BLaER1 (cell line): ENCODE data around the gene IQSEC1.

Experiments used
- H3K27ac ChIP-seq: shearing (Covaris generic); formaldehyde crosslinking; 2 replicates; pipeline ENCODE4 v1.8.1; 2022
- H3K27me3 ChIP-seq: shearing (Covaris generic); formaldehyde crosslinking; 2 replicates; pipeline ENCODE4 v1.8.1; 2022
- H3K36me3 ChIP-seq: shearing (Covaris generic); formaldehyde crosslinking; 2 replicates; pipeline ENCODE4 v1.8.1; 2022
- H3K4me1 ChIP-seq: shearing (Covaris generic); formaldehyde crosslinking; 2 replicates; pipeline ENCODE4 v1.8.1; 2022
- H3K4me2 ChIP-seq: shearing (Covaris generic); formaldehyde crosslinking; 2 replicates; pipeline ENCODE4 v1.8.1; 2022
- H3K4me3 ChIP-seq: shearing (Covaris generic); formaldehyde crosslinking; 2 replicates; pipeline ENCODE4 v1.8.1; 2022
- H3K9ac ChIP-seq: shearing (Covaris generic); formaldehyde crosslinking; 2 replicates; pipeline ENCODE4 v1.8.1; 2022
- H3K9me3 ChIP-seq: shearing (Covaris generic); formaldehyde crosslinking; 2 replicates; pipeline ENCODE4 v1.8.1; 2022
- H4K20me1 ChIP-seq: shearing (Covaris generic); formaldehyde crosslinking; 2 replicates; pipeline ENCODE4 v1.8.1; 2022
- Cebpa-rat ChIP-seq: shearing (Covaris generic); IDR thresholded peaks from 2 replicates; pipeline ENCODE4 v1.8.1; 2022

IQSEC1 gene

DNA sequence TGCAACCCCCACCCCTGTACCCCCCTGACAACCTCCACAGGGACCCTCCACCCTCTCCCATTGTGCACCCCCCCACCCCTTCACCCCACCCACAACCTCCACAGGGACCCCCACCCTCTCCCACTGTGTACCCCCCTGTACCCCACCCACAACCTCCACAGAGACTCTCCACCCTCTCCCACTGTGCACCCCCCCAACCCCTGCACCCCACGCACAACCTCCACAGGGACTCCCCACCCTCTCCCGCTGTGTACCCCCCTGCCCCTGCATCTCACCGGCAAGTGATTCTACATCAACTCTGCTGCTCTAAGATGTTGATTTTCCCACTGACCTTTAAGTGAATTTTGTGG is 180.4 kb downstream of the IQSEC1 start:
- Histone ChIP-seq H3K9me3 (no peaks in the 10 kb centered on the region), H3K4me2 (no peak overlapping the region), H3K27ac (no peak overlapping the region), H3K4me1 (peaks cover 31% of the 10 kb centered on the region), H3K27me3 (peaks cover 15% of the 10 kb centered on the region), H3K36me3 (peaks cover 8% of the 10 kb centered on the region), H3K9ac (no peak overlapping the region), H4K20me1 (peaks cover 32% of the 10 kb centered on the region), H3K4me3 (no peak overlapping the region)
- no peak for TF ChIP-seq Cebpa-rat

DNA sequence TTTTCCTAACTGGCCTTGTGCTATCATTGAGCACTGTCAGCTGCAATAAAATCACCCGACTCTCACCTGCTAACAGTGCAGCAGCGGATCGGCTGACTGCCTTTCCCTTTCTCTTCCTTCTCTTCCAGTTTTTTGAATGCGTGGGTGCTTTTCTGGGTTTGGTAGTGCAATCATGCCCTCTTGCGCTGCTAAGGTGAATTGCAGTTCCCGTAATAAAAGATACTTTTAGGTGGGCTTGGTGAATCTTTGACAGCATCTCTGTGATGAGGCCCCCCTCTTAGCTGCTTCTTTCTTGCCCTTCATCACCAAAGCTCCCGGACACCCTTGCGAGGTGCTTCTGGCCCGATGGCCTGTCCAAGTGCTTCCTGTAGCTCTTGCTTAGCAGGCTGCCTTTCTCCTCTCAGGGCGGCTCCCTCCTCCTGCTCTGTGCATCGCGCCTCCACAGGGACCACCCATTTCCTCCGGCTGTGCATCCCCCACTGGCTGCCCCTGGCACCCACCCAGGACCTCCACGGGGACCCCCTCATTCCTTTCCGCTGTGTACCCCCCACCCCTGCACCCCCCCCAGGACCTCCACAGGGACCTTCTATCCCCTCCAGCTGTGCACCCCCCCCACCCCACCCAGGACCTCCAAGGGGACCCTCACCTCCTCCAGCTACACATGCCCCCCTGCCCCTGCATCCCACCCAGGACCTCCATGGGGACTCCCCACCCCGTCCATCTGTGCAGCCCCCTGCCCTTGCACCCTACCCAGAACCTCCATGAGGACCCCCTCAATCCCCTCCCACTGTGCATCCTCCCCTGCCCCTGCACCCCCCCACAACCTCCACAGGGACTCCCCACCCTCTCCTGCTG is 181.0 kb downstream of the IQSEC1 start:
- H3K36me3 ChIP-seq: peaks cover 2% of the 10 kb centered on the region
- peaks cover 31% of the 10 kb centered on the region for H3K4me1 ChIP-seq
- H3K9ac ChIP-seq: no peak overlapping the region
- peaks cover 15% of the 10 kb centered on the region for H3K27me3 ChIP-seq
- H3K4me2 ChIP-seq: peak overlapping the region; percentile 71
- peaks cover 26% of the 10 kb centered on the region for H4K20me1 ChIP-seq
- H3K9me3 ChIP-seq: no peaks in the 10 kb centered on the region
- no peak overlapping the region for H3K4me3 ChIP-seq
- no peak for TF ChIP-seq Cebpa-rat
- no peak overlapping the region for H3K27ac ChIP-seq

DNA sequence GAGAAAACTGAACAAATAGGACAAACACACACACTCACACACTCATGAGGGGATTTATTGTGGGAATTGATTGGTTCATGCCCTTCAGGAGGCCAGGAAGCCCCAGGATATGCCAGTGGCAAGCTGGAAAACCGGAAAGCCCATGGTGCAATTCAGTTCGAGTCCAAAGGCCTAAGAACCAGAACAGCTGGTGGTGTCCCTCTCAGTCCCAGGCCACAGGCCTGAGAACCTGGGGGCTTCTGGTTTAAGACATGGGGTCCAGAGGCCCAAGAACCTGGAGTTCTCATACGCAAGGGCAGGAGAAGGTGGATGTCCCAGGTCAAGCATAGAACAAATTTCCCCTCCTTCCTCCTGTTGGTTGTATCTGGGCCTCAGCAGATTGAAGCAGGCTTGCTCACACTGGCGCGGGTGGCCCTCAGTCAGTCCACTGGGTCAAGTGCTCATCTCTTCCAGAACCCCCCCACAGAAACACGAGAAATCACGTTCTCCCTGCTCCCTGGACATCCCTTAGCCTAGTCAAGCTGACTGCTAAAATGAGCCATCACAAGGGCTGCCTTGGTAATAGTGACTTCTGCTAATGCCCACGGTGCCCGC is 181.7 kb downstream of the IQSEC1 start:
- Histone ChIP-seq H3K36me3 (no peaks in the 10 kb centered on the region), H3K4me2 (peak overlapping the region; percentile 71), H3K4me1 (peaks cover 34% of the 10 kb centered on the region), H3K4me3 (no peak overlapping the region), H3K27ac (no peak overlapping the region), H3K9me3 (no peaks in the 10 kb centered on the region), H4K20me1 (peaks cover 20% of the 10 kb centered on the region), H3K27me3 (peaks cover 15% of the 10 kb centered on the region), H3K9ac (no peak overlapping the region)
- no peak for TF ChIP-seq Cebpa-rat

DNA sequence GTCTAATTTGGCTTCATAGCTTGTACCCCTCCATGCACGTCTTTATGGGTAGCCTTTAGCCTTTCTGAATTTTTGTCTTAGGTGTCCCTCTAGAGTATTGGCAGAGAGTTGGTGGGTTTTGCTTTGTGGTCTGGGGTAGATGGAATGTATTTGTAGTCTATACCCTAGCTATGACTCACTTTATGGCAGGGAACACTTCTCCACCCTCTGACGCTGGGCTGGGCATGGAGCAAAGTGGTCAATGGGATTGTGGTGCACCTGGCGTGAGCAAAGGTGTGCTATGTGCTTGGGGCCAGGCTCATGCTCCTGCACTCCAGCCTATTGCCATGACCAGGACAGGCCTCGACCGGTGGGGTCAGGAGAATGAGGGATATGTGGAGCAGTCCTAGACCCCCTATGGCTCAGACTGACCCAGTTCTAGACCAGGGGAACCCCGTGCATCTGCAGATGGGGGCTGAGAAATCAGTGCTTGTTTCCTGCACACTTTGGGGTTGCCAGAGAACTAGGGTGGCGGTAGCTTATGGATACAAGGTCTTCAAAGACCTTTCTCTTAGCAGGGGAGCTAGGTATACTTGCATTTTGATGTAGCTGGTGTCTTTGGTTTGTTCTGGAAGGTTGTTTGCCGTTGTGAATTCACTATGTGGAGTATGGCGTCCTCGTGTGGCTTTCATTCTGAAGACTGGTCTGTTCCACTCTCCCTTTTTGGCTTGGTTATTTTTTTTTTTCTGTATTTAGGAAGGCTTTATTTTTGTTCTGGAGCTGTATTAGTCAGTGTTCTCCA is 182.4 kb downstream of the IQSEC1 start:
- H3K4me2 ChIP-seq: no peak overlapping the region
- no peak overlapping the region for H3K9ac ChIP-seq
- H3K4me3 ChIP-seq: no peak overlapping the region
- H3K36me3 ChIP-seq: no peaks in the 10 kb centered on the region
- no peak overlapping the region for H3K27ac ChIP-seq
- H3K9me3 ChIP-seq: no peaks in the 10 kb centered on the region
- peaks cover 13% of the 10 kb centered on the region for H4K20me1 ChIP-seq
- TF ChIP-seq Cebpa-rat: no peak
- peaks cover 15% of the 10 kb centered on the region for H3K27me3 ChIP-seq
- H3K4me1 ChIP-seq: peaks cover 36% of the 10 kb centered on the region

DNA sequence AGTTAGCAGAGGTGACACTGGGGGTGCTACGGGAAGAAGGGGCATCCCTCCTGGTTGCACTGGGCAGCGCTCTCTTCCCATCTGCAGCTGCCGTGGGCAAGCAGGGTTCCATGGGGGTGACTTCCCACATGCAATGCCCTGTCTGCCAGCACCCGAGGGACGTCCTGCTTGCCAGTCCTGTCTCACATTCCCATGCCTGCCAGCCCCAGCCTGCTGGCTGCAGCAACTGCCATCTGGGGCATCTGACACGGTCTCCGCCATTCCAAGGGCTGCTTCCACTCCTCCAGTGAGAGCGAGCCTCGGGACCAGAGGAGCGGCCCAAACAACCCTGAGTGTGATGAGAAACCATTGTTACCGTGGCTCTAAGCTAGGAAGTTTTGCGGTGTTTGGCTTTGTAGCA is 186.5 kb downstream of the IQSEC1 start:
- TF ChIP-seq Cebpa-rat: no peak
- Histone ChIP-seq H3K4me1 (peaks cover 21% of the 10 kb centered on the region), H3K4me3 (no peak overlapping the region), H3K4me2 (peak overlapping the region; percentile 65; the same call in 1 of the 2 replicates), H3K27me3 (peaks cover 15% of the 10 kb centered on the region), H3K9ac (no peak overlapping the region), H3K36me3 (no peaks in the 10 kb centered on the region), H4K20me1 (no peaks in the 10 kb centered on the region; the same call in 1 of the 2 replicates), H3K27ac (no peak overlapping the region), H3K9me3 (peaks cover 11% of the 10 kb centered on the region)

DNA sequence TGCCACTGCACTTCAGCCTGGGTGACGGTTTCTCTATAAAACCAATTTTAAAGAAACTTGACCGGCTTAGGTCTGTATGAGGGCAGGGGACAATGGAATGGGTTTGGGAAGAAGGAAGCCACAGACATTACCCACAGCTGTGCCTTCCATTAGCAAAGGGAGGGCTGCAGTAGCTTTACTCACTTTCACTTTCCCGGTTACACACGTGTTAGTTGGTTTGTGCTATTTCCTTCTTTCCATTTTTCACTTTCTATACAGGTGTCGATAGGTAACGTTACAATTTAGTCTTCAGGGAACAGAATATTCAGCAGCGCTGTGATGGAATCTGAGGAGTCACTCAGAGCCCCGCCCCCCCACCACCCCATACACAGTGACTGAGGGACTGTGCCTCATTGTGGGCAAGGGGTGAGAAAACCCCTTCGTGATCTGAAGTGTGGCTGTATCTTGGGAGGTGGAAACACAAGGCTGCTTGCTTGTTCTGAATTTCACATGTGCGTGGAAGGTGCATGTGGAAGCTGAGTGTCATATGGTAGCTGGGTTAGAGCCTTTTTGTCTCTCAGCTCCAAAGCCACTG is 187.0 kb downstream of the IQSEC1 start:
- H3K4me3 ChIP-seq: no peak overlapping the region
- H3K27ac ChIP-seq: no peak overlapping the region
- H3K4me2 ChIP-seq: peak overlapping the region; percentile 65
- peaks cover 15% of the 10 kb centered on the region for H3K27me3 ChIP-seq
- TF ChIP-seq Cebpa-rat: no peak
- peaks cover 11% of the 10 kb centered on the region for H3K9me3 ChIP-seq
- no peaks in the 10 kb centered on the region for H3K36me3 ChIP-seq
- H3K9ac ChIP-seq: no peak overlapping the region
- H4K20me1 ChIP-seq: no peaks in the 10 kb centered on the region; the same call in 1 of the 2 replicates
- H3K4me1 ChIP-seq: peaks cover 17% of the 10 kb centered on the region

DNA sequence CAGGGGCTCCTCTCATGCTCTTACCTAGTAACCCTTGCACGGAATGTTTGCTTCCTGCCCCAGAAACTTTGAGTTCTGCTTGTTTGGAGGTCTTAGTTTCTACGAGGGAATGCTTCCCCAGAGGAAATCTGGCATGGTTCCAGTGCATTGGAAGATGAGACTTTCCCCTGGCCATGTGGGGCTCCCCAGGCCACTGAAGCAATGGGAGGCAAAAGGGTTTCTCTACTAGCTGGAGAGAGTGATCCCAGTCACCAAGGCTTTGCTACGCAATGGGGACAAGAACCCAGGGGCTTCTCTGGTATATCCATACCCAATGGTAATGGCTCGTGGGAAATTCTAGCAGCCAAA is 187.7 kb downstream of the IQSEC1 start:
- Histone ChIP-seq H3K9ac (no peak overlapping the region; the same call in 1 of the 2 replicates), H3K9me3 (peaks cover 11% of the 10 kb centered on the region), H3K27ac (no peak overlapping the region), H3K4me1 (peaks cover 17% of the 10 kb centered on the region), H3K27me3 (peaks cover 15% of the 10 kb centered on the region), H3K4me3 (no peak overlapping the region), H3K36me3 (no peaks in the 10 kb centered on the region), H4K20me1 (no peaks in the 10 kb centered on the region; the same call in 1 of the 2 replicates), H3K4me2 (peak overlapping the region; percentile 65)
- no peak for TF ChIP-seq Cebpa-rat

DNA sequence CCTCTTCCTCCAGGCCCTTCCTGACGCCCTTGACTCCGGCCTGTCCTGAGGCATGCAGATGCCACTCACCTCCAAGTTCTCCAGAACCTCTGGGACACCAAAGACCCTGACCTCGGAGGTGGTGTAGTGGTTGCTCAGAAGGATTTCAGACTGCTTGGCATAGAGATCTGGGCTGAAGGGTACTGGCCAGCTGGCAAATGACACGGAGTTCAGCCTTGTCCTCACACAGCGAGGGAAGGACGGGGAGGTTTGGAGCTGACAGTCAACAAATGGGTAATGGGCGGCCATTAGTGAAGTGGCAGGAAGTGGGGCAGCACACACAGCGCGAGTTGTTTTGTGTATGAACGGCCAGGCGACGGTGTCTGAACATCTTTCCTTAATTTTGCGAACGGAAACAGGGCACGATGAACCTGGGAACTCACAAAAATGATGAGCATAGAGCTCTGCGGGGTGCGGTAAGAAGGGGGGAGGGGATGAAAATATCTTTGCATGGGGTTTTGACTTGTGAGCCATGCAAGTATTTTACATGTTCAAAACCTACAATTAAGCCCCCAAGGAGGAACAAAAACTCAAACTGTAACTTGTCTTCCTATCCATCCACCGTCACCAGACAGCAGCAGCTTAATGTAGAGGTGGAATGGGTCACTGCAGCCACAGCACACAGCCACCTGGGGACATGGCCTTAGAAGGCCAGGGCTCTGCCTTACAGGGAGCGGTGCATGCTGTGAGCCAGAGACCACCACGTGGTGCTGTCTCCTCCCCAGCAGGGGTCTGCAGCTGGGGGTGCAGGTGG is 188.2 kb downstream of the IQSEC1 start:
- H3K4me3 ChIP-seq: no peak overlapping the region
- TF ChIP-seq Cebpa-rat: no peak
- H3K36me3 ChIP-seq: no peaks in the 10 kb centered on the region
- no peak overlapping the region; the same call in 1 of the 2 replicates for H3K9ac ChIP-seq
- no peak overlapping the region for H3K4me2 ChIP-seq
- no peak overlapping the region for H3K27ac ChIP-seq
- H3K9me3 ChIP-seq: peaks cover 11% of the 10 kb centered on the region
- H3K4me1 ChIP-seq: peaks cover 17% of the 10 kb centered on the region
- peaks cover 15% of the 10 kb centered on the region for H3K27me3 ChIP-seq
- no peaks in the 10 kb centered on the region; the same call in 1 of the 2 replicates for H4K20me1 ChIP-seq

DNA sequence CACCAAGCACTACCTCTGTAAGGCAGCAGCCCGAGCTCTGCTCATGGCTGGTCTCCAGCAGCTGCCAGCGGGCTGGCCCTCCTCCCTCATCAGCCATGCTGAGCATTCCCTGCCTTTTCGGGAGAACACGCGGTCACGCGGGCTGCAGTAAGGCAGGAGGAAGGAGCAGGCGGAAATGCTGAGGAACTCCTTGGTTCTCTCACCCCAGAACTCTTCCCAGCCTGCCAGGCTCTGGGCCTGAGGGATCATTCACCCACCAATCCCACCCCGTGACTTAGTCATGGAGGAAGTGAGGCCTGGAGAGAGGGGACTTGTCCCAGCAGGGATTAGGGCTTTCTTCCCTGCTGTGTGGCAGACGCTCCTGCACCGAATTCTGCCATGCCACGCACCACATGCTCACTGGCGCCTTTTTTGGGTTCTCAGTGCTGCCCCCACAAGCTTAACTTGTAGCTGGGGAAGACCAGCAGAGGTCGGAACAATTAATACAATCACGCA is 189.0 kb downstream of the IQSEC1 start:
- peaks cover 11% of the 10 kb centered on the region for H3K9me3 ChIP-seq
- peaks cover 17% of the 10 kb centered on the region for H3K4me1 ChIP-seq
- peaks cover 8% of the 10 kb centered on the region for H3K27me3 ChIP-seq
- no peak for TF ChIP-seq Cebpa-rat
- no peak overlapping the region for H3K4me2 ChIP-seq
- no peak overlapping the region for H3K9ac ChIP-seq
- H4K20me1 ChIP-seq: no peaks in the 10 kb centered on the region; the same call in 1 of the 2 replicates
- no peak overlapping the region for H3K4me3 ChIP-seq
- no peak overlapping the region for H3K27ac ChIP-seq
- no peaks in the 10 kb centered on the region for H3K36me3 ChIP-seq
